Small intestine (tissue), 7 donors: ENCODE measurements around the gene PTGES2. TPM values are rescaled to one million over a fixed set of nuclear protein-coding genes. Genes with fewer than 3 reads are reported as not detected.
A peak's percentile ranks its signal among the peaks of the same experiment; 100 is the strongest.

ENCODE experiments used
- DNase-seq, 2 donors: peaks; one replicate each; pipeline versions ENCODE4 v3.0.0 to v3.0.0-alpha.2; 2013
- FAIRE-seq: peaks from 2 replicates; lab custom pipeline; 2012; peaks lifted over from hg19 to GRCh38; lab: Jason Lieb, UNC
- H3K27ac ChIP-seq, 3 donors: one replicate each; pipeline ENCODE4 v1.5.1; 2013; ENCODE audit warnings: low read length in 2 of 3, mild to moderate bottlenecking in 2 of 3, control low read depth in 1 of 3, inconsistent platforms in 1 of 3, low read depth in 1 of 3, moderate library complexity in 1 of 3
- H3K27me3 ChIP-seq, 3 donors: one replicate each; pipeline ENCODE4 v1.6.1; 2013; ENCODE audit warnings: low read length in 3 of 3, inconsistent platforms in 1 of 3; ENCODE audit not compliant: control insufficient read depth in 3 of 3, insufficient read depth in 3 of 3
- H3K36me3 ChIP-seq, 3 donors: one replicate each; pipeline ENCODE4 v1.6.1; 2013; ENCODE audit warnings: low read length in 3 of 3, inconsistent platforms in 1 of 3, low read depth in 1 of 3, mild to moderate bottlenecking in 1 of 3, moderate library complexity in 1 of 3; ENCODE audit not compliant: control insufficient read depth in 3 of 3, insufficient read depth in 2 of 3
- H3K4me1 ChIP-seq, 3 donors: one replicate each; pipeline ENCODE4 v1.6.1; 2013; ENCODE audit warnings: low read length in 2 of 3, inconsistent platforms in 1 of 3, low read depth in 1 of 3, mild to moderate bottlenecking in 1 of 3, moderate library complexity in 1 of 3; ENCODE audit not compliant: control insufficient read depth in 3 of 3, insufficient read depth in 2 of 3
- H3K4me3 ChIP-seq, 3 donors: one replicate each; pipeline ENCODE4 v1.5.1; 2013; ENCODE audit warnings: low read length in 3 of 3, control low read depth in 1 of 3, inconsistent platforms in 1 of 3, low read depth in 1 of 3, mild to moderate bottlenecking in 1 of 3, moderate library complexity in 1 of 3
- H3K9me3 ChIP-seq, 2 donors: one replicate each; pipeline ENCODE4 v1.6.1; 2013; ENCODE audit warnings: low read depth in 1 of 2, low read length in 1 of 2; ENCODE audit not compliant: control insufficient read depth in 2 of 2, insufficient read depth in 1 of 2
- WGBS, 3 donors: extraction: QIAGEN DNeasy Blood & Tissue Kit; methylation state at CpG; one replicate each; pipeline ENCODE4 v1.1.7; 2013; 5-methylcytosine and 5-hydroxymethylcytosine counted together
- polyA plus RNA-seq, 4 donors: library from polyadenylated mRNA; stranded (reverse) in 3 of 4; unstranded in 1 of 4; fragments of 200-250 nt in 3 of 4; fragments of 120-200 nt in 1 of 4; gene quantifications; one replicate each; pipeline versions ENCODE4 v1.2.1 to v1.2.3, GENCODE V29; 2013
- donor health status: healthy with polysubstance abuse.
- donor health status: control.
- donor health status: control.
- donor health status: Bipolar disorder and iron deficiency.
- donor health status: healthy.

PTGES2 gene
- polyA plus RNA-seq, 4 donors: 47.7 to 99.7 (median 76.0) TPM

DNA sequence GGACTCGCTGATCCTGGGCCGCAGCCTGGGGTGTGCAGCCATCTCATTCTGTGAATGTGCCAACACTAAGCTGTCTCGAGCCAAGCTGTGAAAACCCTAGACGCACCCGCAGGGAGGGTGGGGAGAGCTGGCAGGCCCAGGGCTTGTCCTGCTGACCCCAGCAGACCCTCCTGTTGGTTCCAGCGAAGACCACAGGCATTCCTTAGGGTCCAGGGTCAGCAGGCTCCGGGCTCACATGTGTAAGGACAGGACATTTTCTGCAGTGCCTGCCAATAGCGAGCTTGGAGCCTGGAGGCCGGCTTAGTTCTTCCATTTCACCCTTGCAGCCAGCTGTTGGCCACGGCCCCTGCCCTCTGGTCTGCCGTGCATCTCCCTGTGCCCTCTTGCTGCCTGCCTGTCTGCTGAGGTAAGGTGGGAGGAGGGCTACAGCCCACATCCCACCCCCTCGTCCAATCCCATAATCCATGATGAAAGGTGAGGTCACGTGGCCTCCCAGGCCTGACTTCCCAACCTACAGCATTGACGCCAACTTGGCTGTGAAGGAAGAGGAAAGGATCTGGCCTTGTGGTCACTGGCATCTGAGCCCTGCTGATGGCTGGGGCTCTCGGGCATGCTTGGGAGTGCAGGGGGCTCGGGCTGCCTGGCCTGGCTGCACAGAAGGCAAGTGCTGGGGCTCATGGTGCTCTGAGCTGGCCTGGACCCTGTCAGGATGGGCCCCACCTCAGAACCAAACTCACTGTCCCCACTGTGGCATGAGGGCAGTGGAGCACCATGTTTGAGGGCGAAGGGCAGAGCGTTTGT, 19.9 kb downstream of the PTGES2 start:
- no peaks in the 10 kb centered on the region for H3K9me3 ChIP-seq
- DNase-seq (no peak), FAIRE-seq (no peak)
- no peak overlapping the region for H3K4me3 ChIP-seq
- H3K27ac ChIP-seq: peak overlapping the region in 1 of 3 donors; percentile 34
- peaks cover 0 to 58% (median 3%) of the 10 kb centered on the region in 3 donors for H3K4me1 ChIP-seq
- no peaks in the 10 kb centered on the region for H3K27me3 ChIP-seq
- H3K36me3 ChIP-seq: peaks cover 10 to 77% (median 28%) of the 10 kb centered on the region in 3 donors
- WGBS, 3 donors: 77 to 87% (median 84%) methylated on average over 18 of the region's 18 CpGs

DNA sequence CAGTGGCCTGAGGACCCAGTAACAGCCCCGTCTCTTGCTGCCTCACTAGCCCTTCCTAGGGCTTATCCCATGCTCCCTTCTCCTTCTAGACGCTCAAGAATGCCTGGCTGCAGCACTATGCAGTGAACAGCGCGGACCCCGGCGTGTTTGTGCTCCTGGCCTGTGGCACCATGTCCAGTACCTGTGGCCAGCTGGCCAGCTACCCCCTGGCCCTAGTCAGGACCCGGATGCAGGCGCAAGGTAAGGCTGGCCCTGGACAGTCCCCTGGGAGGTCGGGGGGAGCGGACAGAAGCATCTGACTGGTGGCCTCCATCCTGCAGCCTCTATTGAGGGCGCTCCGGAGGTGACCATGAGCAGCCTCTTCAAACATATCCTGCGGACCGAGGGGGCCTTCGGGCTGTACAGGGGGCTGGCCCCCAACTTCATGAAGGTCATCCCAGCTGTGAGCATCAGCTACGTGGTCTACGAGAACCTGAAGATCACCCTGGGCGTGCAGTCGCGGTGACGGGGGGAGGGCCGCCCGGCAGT, 20.5 kb downstream of the PTGES2 start:
- DNase-seq: no peak
- no peaks in the 10 kb centered on the region for H3K9me3 ChIP-seq
- H3K27me3 ChIP-seq: no peaks in the 10 kb centered on the region
- peaks cover 0 to 58% (median 3%) of the 10 kb centered on the region in 3 donors for H3K4me1 ChIP-seq
- WGBS, 3 donors: 86 to 94% (median 89%) methylated on average over 23 of the region's 23 CpGs
- H3K36me3 ChIP-seq: peaks cover 13 to 80% (median 31%) of the 10 kb centered on the region in 3 donors
- H3K27ac ChIP-seq: no peak overlapping the region
- no peak for FAIRE-seq
- H3K4me3 ChIP-seq: no peak overlapping the region

DNA sequence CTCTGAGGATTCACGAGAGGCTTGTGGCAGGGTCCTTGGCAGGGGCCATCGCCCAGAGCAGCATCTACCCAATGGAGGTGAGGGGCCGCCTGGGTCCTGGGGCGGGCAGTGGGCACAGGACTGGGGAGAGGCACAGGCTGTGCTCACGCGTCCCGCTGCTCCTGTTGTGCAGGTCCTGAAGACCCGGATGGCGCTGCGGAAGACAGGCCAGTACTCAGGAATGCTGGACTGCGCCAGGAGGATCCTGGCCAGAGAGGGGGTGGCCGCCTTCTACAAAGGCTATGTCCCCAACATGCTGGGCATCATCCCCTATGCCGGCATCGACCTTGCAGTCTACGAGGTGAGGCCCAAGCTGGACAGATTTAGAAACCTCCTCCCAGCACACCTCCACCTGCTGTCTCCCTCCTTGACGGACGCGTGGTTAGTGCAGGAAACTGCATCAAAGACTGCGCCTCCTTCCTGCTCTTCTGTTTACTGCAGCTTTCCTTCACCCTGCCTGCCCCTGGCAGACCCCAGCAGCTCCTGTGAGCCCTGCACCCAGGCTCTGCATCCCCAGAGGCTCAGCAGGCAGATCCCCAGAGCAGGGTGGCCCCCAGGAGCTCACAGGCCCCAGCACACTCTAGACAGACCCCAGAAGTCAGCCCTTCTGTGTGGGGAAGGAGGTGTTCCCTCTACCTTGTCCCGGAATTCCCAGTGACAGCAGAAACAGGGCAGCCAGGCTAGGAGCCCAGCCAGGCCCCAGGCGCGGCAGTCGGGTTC, 21.2 kb downstream of the PTGES2 start:
- Histone ChIP-seq H3K27me3 (no peaks in the 10 kb centered on the region), H3K36me3 (peaks cover 14 to 82% (median 36%) of the 10 kb centered on the region in 3 donors), H3K9me3 (no peaks in the 10 kb centered on the region), H3K4me3 (no peak overlapping the region), H3K4me1 (peaks cover 2 to 62% (median 3%) of the 10 kb centered on the region in 3 donors), H3K27ac (no peak overlapping the region)
- no peak for DNase-seq
- WGBS, 3 donors: 81 to 83% (median 82%) methylated on average over 19 to 23 of the region's 23 CpGs
- no peak for FAIRE-seq

DNA sequence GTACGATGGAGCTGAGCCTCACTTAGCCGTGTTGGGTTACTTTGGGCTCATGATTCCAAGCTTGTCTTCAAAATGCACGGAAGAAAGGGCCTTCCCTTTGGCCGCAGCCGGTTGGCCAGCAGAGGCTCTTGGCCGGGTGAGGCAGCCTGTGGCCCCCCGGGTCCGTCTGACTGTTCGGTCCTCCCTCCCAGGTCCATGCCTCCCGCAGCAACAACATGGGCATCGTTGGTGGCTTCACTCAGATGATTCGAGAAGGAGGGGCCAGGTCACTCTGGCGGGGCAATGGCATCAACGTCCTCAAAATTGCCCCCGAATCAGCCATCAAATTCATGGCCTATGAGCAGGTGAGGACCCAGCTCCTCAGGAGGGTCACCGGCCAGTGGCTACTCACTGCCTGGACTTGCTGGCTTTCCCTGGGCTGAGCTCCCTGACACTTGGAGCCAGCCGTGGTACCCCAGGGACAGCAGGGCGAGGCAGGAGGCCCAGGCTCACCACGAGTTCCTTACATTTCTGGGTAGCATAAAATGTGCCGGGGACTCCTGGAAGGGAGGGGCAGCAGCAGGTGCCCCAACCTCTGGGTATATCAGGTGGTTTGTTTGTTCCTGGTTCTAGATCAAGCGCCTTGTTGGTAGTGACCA, 21.9 kb downstream of the PTGES2 start:
- H3K36me3 ChIP-seq: peaks cover 19 to 89% (median 40%) of the 10 kb centered on the region in 3 donors
- H3K27ac ChIP-seq: no peak overlapping the region
- no peak for DNase-seq
- no peak for FAIRE-seq
- H3K4me1 ChIP-seq: peaks cover 7 to 66% (median 7%) of the 10 kb centered on the region in 3 donors
- H3K27me3 ChIP-seq: no peaks in the 10 kb centered on the region
- H3K4me3 ChIP-seq: no peak overlapping the region
- H3K9me3 ChIP-seq: no peaks in the 10 kb centered on the region
- 72 to 85% (median 72%) methylated on average over 21 of the region's 21 CpGs for WGBS, 3 donors

DNA sequence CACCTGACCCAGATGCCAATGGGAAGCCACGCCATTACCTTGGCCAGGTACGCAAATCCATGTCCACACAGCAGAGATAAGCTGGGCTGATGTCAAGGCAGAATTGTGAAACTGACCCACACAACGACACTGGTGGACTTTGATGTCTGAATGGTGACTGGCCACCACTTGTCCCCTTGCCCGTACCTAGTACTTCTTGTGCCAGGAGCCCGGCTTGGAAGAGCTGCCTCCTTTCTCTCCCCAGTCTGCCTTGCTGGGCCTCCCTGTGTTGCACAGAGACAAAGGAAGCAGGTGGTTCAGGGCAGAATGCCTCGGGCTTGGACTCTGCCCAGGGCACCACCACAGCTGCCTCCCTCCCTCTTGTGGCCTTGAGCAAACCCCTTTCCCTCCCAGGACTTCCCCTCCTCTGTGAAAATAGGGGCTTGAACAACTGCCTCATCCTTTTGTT, 23.3 kb downstream of the PTGES2 start:
- DNase-seq: peak; percentile 87 to 95
- H3K9me3 ChIP-seq: no peaks in the 10 kb centered on the region
- H3K27ac ChIP-seq: peak overlapping the region; percentile 68 to 93 (median 91)
- H3K4me3 ChIP-seq: no peak overlapping the region
- WGBS, 3 donors: 11 to 57% (median 29%) methylated on average over 6 of the region's 6 CpGs
- no peaks in the 10 kb centered on the region for H3K27me3 ChIP-seq
- H3K4me1 ChIP-seq: peaks cover 12 to 70% (median 16%) of the 10 kb centered on the region in 3 donors
- FAIRE-seq: no peak
- H3K36me3 ChIP-seq: peaks cover 19 to 98% (median 40%) of the 10 kb centered on the region in 3 donors

DNA sequence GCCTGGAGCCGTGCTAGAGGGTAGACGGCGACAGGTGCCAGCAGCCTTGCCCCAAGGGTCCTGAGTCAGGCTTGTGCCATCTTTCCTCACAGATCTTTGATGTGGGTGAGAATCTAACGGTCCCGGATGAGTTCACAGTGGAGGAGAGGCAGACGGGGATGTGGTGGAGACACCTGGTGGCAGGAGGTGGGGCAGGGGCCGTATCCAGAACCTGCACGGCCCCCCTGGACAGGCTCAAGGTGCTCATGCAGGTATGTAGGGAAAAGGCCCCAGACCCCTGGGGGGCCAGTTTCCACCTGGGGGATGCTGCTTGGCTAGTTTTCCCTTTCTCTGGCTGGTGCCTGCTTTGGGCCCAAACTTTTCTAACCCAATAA, 24.0 kb downstream of the PTGES2 start:
- DNase-seq: peak in 1 of 2 donors; percentile 46
- 41 to 53% (median 41%) methylated on average over 8 of the region's 8 CpGs for WGBS, 3 donors
- Histone ChIP-seq H3K36me3 (peaks cover 19 to 97% (median 35%) of the 10 kb centered on the region in 3 donors), H3K9me3 (no peaks in the 10 kb centered on the region), H3K27me3 (no peaks in the 10 kb centered on the region), H3K4me1 (peaks cover 12 to 70% (median 16%) of the 10 kb centered on the region in 3 donors), H3K27ac (peak overlapping the region; percentile 68 to 93 (median 91)), H3K4me3 (no peak overlapping the region)
- FAIRE-seq: no peak

DNA sequence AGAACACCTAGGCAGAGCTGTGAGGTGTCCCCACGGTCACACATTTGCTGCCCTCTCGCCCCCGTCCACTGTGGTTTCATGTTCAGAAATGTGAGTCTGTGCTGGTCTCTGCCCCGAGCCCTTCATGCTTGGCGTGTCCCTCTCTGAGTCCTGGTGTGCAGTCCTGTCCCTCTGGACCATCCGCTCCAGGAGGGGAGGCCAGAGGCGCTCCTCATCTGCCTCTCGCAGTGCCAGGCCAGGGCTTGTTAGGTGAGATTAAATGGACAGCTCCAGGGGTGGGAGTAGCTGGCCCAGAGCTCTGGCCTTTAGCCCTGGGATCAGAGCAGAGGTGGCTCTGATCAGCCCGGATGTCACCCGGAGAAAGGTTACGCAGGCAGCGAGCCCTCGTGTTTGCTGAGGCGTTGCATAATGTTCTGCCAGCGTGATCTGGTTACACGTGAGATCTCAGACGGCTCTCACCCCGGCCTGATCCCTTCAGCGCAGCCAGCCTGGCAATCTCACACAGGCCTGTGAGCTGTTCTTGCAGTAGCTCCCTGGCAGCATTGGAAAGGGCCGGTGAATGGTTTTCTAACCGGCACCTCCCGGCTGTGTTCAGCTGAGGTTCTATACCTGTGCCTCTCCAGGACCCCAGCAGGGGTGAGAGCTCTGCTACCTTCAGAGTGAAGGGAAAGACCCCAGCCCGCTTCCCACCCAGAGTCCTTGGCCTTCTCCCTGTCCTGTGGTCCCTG, 24.5 kb downstream of the PTGES2 start:
- no peak overlapping the region for H3K4me3 ChIP-seq
- peaks cover 19 to 91% (median 33%) of the 10 kb centered on the region in 3 donors for H3K36me3 ChIP-seq
- H3K4me1 ChIP-seq: peaks cover 12 to 65% (median 16%) of the 10 kb centered on the region in 3 donors
- WGBS, 3 donors: 57 to 84% (median 70%) methylated on average over 23 of the region's 23 CpGs
- DNase-seq (peak; percentile 57 to 73), FAIRE-seq (no peak)
- H3K27ac ChIP-seq: peak overlapping the region; percentile 68 to 93 (median 91)
- no peaks in the 10 kb centered on the region for H3K27me3 ChIP-seq
- H3K9me3 ChIP-seq: no peaks in the 10 kb centered on the region
